WTC11 (cell line): ENCODE results near the gene NKRF. TPM values are rescaled to one million over a fixed set of nuclear protein-coding genes. Genes with fewer than 3 reads are reported as not detected.

Experiments used
- ATAC-seq: fragments of 200-7000 bp; cut with Tn5 transposase; 2 replicates; pipeline ENCODE4 v1.10.0; 2021; ENCODE audit warnings: mild to moderate bottlenecking, moderate library complexity
- CTCF ChIA-PET: fragments of 300-600 bp; sonication (Branson Sonifier 250); formaldehyde crosslinking; loops from one replicate; lab custom pipeline; 2021; ENCODE audit warnings: antibody characterized with exemption; lab: Charles Lee
- POLR2A ChIA-PET: fragments of 350-600 bp; sonication (Branson Sonifier 250); formaldehyde crosslinking; loops from one replicate; lab custom pipeline; 2021; ENCODE audit warnings: antibody characterized with exemption; lab: Charles Lee
- DNase-seq: peaks from one replicate; pipeline ENCODE4 v3.0.0; 2021; ENCODE audit warnings: low spot score
- H3K27ac Mint-ChIP-seq: 2 replicates; pipeline ENCODE4 v1.8.0; 2021; ENCODE audit warnings: mixed read lengths
- H3K27me3 Mint-ChIP-seq: 2 replicates; pipeline ENCODE4 v1.8.0; 2021; ENCODE audit warnings: low read depth, mild to moderate bottlenecking, moderate library complexity, mixed read lengths
- H3K36me3 Mint-ChIP-seq: 2 replicates; pipeline ENCODE4 v1.8.0; 2021; ENCODE audit warnings: mixed read lengths
- H3K4me1 Mint-ChIP-seq: 2 replicates; pipeline ENCODE4 v1.8.0; 2022; ENCODE audit warnings: mixed read lengths
- H3K4me3 Mint-ChIP-seq: 2 replicates; pipeline ENCODE4 v1.8.0; 2021; ENCODE audit warnings: mild to moderate bottlenecking, moderate library complexity, mixed read lengths
- H3K9me3 Mint-ChIP-seq: 2 replicates; pipeline ENCODE4 v1.8.0; 2021; ENCODE audit warnings: mixed read lengths
- ARID4B ChIP-seq: sonication (generic); formaldehyde crosslinking; IDR thresholded peaks from 2 replicates; pipeline ENCODE4 v1.8.0; 2023; ENCODE audit warnings: missing genetic modification reagents, mild to moderate bottlenecking, borderline replicate concordance
- CREM ChIP-seq: sonication (generic); formaldehyde crosslinking; IDR thresholded peaks from 2 replicates; pipeline ENCODE4 v1.8.1; 2022; ENCODE audit warnings: mild to moderate bottlenecking, missing genetic modification reagents, moderate library complexity
- FOXK1 ChIP-seq: sonication (generic); formaldehyde crosslinking; IDR thresholded peaks from 2 replicates; pipeline ENCODE4 v1.8.0; 2022; ENCODE audit warnings: mild to moderate bottlenecking, moderate library complexity, missing genetic modification reagents
- GRHL2 ChIP-seq: fragments of 250-450 bp; sonication (Bioruptor Pico); IDR thresholded peaks from 2 replicates; pipeline ENCODE4 v1.8.0; 2022; ENCODE audit warnings: mild to moderate bottlenecking, moderate library complexity; ENCODE audit not compliant: insufficient replicate concordance, severe bottlenecking
- HMGA2 ChIP-seq: fragments of 250-450 bp; sonication (Bioruptor Pico); IDR thresholded peaks from 2 replicates; pipeline ENCODE4 v1.4.0; 2021; ENCODE audit warnings: mild to moderate bottlenecking, moderate library complexity
- JUN ChIP-seq: sonication (generic); formaldehyde crosslinking; IDR thresholded peaks from 2 replicates; pipeline ENCODE4 v1.8.0; 2023; ENCODE audit warnings: mild to moderate bottlenecking, missing genetic modification reagents
- NFYB ChIP-seq: sonication (generic); formaldehyde crosslinking; conservative IDR thresholded peaks from 2 replicates; pipeline ENCODE4 v1.8.0; 2022; ENCODE audit warnings: low read depth, missing genetic modification reagents
- NR1H2 ChIP-seq: sonication (generic); formaldehyde crosslinking; IDR thresholded peaks from 2 replicates; pipeline ENCODE4 v1.9.0; 2021; ENCODE audit warnings: mild to moderate bottlenecking, moderate library complexity, missing genetic modification reagents
- STAT6 ChIP-seq: sonication (generic); formaldehyde crosslinking; conservative IDR thresholded peaks from 2 replicates; pipeline ENCODE4 v1.8.1; 2023; ENCODE audit warnings: mild to moderate bottlenecking, low read depth, missing genetic modification reagents, moderate library complexity
- TP53 ChIP-seq: sonication (generic); formaldehyde crosslinking; IDR thresholded peaks from 2 replicates; pipeline ENCODE4 v1.8.1; 2023; ENCODE audit warnings: mild to moderate bottlenecking, missing genetic modification reagents
- ZNF317 ChIP-seq: sonication (generic); formaldehyde crosslinking; IDR thresholded peaks from 2 replicates; pipeline ENCODE4 v1.8.1; 2023; ENCODE audit warnings: low read depth, mild to moderate bottlenecking, moderate library complexity, missing genetic modification reagents, borderline replicate concordance
- ZNF512 ChIP-seq: sonication (generic); formaldehyde crosslinking; IDR thresholded peaks from 2 replicates; pipeline ENCODE4 v1.8.1; 2022; ENCODE audit warnings: missing genetic modification reagents, borderline replicate concordance
- total RNA-seq: library from RNA; stranded (reverse); gene quantifications from 3 replicates; pipeline ENCODE4 v1.2.3, GENCODE V29; 2021
- TF ChIP-seq, protein P1 (sequence below): fragments of 250-450 bp; sonication (Bioruptor Pico); IDR thresholded peaks from 2 replicates; pipeline ENCODE4 v1.9.0; 2021; ENCODE audit warnings: moderate library complexity, mild to moderate bottlenecking, inconsistent platforms, borderline replicate concordance
- TF ChIP-seq, protein P2 (sequence below): sonication (generic); formaldehyde crosslinking; IDR thresholded peaks from 2 replicates; pipeline ENCODE4 v1.8.1; 2023; ENCODE audit warnings: mild to moderate bottlenecking, missing genetic modification reagents, moderate library complexity
- TF ChIP-seq, protein P3 (sequence below): sonication (generic); formaldehyde crosslinking; IDR thresholded peaks from 2 replicates; pipeline ENCODE4 v1.8.1; 2023; ENCODE audit warnings: mild to moderate bottlenecking, missing genetic modification reagents
- TF ChIP-seq, protein P4 (sequence below): sonication (generic); formaldehyde crosslinking; IDR thresholded peaks from 2 replicates; pipeline ENCODE4 v1.8.0; 2022; ENCODE audit warnings: missing genetic modification reagents

The NKRF gene
- total RNA-seq, 1 experiment from 2014 or later = 15.0 TPM

DNA sequence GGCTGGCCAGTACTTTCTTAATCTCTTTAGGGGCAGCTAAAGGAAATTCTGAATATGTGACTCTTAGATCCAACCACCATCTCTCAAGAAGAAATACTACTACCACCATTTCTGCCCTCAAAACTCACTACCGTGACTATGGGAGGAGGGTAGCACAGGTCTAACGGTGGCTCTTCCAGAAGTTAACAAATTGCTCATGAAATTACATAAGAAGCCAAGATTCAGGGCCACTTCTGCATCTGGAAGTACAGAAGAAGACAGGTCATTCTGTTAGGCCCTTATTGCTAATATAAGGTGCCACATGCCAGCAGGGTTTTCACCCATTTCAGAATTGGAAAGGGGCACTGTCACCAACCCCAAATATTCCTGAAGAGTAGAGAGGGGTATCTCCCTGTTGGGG is 19.6 kb upstream of the NKRF start:
- ATAC-seq = no peak
- CTCF ChIA-PET = no interaction called here
- DNase-seq = no peak
- no peaks in the 10 kb centered on the region; the same call in 1 of the 2 replicates for H3K27me3 Mint-ChIP-seq
- POLR2A ChIA-PET = no interaction called here
- H3K4me3 Mint-ChIP-seq = no peak overlapping the region
- TF ChIP-seq, protein P1, sequence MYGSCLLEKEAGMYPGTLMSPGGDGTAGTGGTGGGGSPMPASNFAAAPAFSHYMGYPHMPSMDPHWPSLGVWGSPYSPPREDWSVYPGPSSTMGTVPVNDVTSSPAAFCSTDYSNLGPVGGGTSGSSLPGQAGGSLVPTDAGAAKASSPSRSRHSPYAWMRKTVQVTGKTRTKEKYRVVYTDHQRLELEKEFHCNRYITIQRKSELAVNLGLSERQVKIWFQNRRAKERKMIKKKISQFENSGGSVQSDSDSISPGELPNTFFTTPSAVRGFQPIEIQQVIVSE (CRISPR knock-in tag) = no peak
- TF ChIP-seq, protein P2, sequence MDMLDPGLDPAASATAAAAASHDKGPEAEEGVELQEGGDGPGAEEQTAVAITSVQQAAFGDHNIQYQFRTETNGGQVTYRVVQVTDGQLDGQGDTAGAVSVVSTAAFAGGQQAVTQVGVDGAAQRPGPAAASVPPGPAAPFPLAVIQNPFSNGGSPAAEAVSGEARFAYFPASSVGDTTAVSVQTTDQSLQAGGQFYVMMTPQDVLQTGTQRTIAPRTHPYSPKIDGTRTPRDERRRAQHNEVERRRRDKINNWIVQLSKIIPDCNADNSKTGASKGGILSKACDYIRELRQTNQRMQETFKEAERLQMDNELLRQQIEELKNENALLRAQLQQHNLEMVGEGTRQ (CRISPR knock-in tag) = no peak
- TF ChIP-seq, protein P3, sequence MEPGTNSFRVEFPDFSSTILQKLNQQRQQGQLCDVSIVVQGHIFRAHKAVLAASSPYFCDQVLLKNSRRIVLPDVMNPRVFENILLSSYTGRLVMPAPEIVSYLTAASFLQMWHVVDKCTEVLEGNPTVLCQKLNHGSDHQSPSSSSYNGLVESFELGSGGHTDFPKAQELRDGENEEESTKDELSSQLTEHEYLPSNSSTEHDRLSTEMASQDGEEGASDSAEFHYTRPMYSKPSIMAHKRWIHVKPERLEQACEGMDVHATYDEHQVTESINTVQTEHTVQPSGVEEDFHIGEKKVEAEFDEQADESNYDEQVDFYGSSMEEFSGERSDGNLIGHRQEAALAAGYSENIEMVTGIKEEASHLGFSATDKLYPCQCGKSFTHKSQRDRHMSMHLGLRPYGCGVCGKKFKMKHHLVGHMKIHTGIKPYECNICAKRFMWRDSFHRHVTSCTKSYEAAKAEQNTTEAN = no peak
- TF ChIP-seq NR1H2 (CRISPR knock-in tag) (no peak), CREM (CRISPR knock-in tag) (no peak), NFYB (no peak), TP53 (no peak), ZNF512 (CRISPR knock-in tag) (no peak), GRHL2 (CRISPR knock-in tag) (no peak), HMGA2 (CRISPR knock-in tag) (no peak), FOXK1 (CRISPR knock-in tag) (no peak), JUN (CRISPR knock-in tag) (no peak), ARID4B (CRISPR knock-in tag) (no peak), STAT6 (CRISPR knock-in tag) (no peak), ZNF317 (CRISPR knock-in tag) (no peak)
- TF ChIP-seq, protein P4, sequence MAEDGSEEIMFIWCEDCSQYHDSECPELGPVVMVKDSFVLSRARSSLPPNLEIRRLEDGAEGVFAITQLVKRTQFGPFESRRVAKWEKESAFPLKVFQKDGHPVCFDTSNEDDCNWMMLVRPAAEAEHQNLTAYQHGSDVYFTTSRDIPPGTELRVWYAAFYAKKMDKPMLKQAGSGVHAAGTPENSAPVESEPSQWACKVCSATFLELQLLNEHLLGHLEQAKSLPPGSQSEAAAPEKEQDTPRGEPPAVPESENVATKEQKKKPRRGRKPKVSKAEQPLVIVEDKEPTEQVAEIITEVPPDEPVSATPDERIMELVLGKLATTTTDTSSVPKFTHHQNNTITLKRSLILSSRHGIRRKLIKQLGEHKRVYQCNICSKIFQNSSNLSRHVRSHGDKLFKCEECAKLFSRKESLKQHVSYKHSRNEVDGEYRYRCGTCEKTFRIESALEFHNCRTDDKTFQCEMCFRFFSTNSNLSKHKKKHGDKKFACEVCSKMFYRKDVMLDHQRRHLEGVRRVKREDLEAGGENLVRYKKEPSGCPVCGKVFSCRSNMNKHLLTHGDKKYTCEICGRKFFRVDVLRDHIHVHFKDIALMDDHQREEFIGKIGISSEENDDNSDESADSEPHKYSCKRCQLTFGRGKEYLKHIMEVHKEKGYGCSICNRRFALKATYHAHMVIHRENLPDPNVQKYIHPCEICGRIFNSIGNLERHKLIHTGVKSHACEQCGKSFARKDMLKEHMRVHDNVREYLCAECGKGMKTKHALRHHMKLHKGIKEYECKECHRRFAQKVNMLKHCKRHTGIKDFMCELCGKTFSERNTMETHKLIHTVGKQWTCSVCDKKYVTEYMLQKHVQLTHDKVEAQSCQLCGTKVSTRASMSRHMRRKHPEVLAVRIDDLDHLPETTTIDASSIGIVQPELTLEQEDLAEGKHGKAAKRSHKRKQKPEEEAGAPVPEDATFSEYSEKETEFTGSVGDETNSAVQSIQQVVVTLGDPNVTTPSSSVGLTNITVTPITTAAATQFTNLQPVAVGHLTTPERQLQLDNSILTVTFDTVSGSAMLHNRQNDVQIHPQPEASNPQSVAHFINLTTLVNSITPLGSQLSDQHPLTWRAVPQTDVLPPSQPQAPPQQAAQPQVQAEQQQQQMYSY = no peak
- no peaks in the 10 kb centered on the region for H3K9me3 Mint-ChIP-seq
- no peak overlapping the region for H3K27ac Mint-ChIP-seq
- H3K36me3 Mint-ChIP-seq = peaks cover 10% of the 10 kb centered on the region
- H3K4me1 Mint-ChIP-seq = no peaks in the 10 kb centered on the region
